Prostate gland (tissue), 2 donors: ENCODE data around the gene EPB41L4A. TPM values are rescaled to one million over a fixed set of nuclear protein-coding genes. Genes with fewer than 3 reads are reported as not detected.

Experiments used
- DNase-seq: peaks from one replicate; pipeline ENCODE4 v3.0.0-alpha.2; 2019; ENCODE audit warnings: low spot score
- H3K27ac ChIP-seq, 2 donors: fragments of 200-600 bp; sonication (generic); 2 replicates each; pipeline ENCODE4 v1.5.1; 2017 to 2019
- H3K27me3 ChIP-seq: fragments of 200-600 bp; sonication (generic); replicated peaks from 2 replicates; pipeline ENCODE4 v1.5.1; 2019; ENCODE audit not compliant: insufficient read depth
- H3K36me3 ChIP-seq, 2 donors: fragments of 200-600 bp; sonication (generic); 1 replicate in 1 of 2; 2 replicates in 1 of 2; pipeline versions ENCODE4 v1.5.1 to v1.8.1; 2017 to 2019
- H3K4me1 ChIP-seq: fragments of 200-600 bp; sonication (generic); replicated peaks from 2 replicates; pipeline ENCODE4 v1.5.1; 2019
- H3K4me3 ChIP-seq, 2 donors: fragments of 200-600 bp; sonication (generic); 2 replicates each; pipeline ENCODE4 v1.5.1; 2017 to 2019
- H3K9me3 ChIP-seq: fragments of 200-600 bp; sonication (generic); 2 replicates; pipeline ENCODE4 v1.5.1; 2017
- POLR2A ChIP-seq: fragments of 450-650 bp; IDR thresholded peaks from one replicate; pipeline ENCODE4 v1.6.1; 2016; ENCODE audit warnings: antibody characterized with exemption, mild to moderate bottlenecking
- POLR2AphosphoS5 ChIP-seq: sonication (generic); formaldehyde crosslinking; IDR thresholded peaks from one replicate; pipeline ENCODE4 v1.6.1; 2017; ENCODE audit warnings: antibody characterized with exemption
- WGBS: methylation state at CpG from one replicate; pipeline ENCODE4 v1.1.5; 2018; 5-methylcytosine and 5-hydroxymethylcytosine counted together
- intact Hi-C: fragments of 100-400 bp; cut with DNase I; formaldehyde crosslinking; loops from one replicate; pipeline ENCODE4 v1.14.2; 2022
- total RNA-seq, 2 donors: library from RNA; depleted of rRNA; stranded (reverse); fragments of >200 nt; gene quantifications; one replicate each; pipeline ENCODE4 v1.1.0, GENCODE V29; 2016
- TF ChIP-seq, protein P1 (sequence below), 4 experiments: fragments of 200-600 bp in 2 of 4; fragments of 450-650 bp in 2 of 4; sonication (generic) in 2 of 4; IDR thresholded peaks; 1 replicate in 3 of 4; 2 replicates in 1 of 4; pipeline ENCODE4 v1.5.1; 2016 to 2019; ENCODE audit warnings: antibody characterized with exemption in 4 of 4, mild to moderate bottlenecking in 2 of 4, moderate library complexity in 2 of 4

EPB41L4A gene
- total RNA-seq, 2 donors from 2014 or later = 23.0 to 37.5 TPM

GRCh38 chr5:112382886-112383285 is 36.2 kb downstream of the EPB41L4A start:
- no peak for DNase-seq
- intact Hi-C loops = no loop called here
- WGBS = 57% methylated on average over 2 of the region's 2 CpGs
- Histone ChIP-seq H3K27me3 (no peaks in the 10 kb centered on the region), H3K9me3 (no peaks in the 10 kb centered on the region), H3K27ac (no peak overlapping the region), H3K4me1 (no peaks in the 10 kb centered on the region), H3K4me3 (no peak overlapping the region), H3K36me3 (no peaks in the 10 kb centered on the region)
- TF ChIP-seq, protein P1, sequence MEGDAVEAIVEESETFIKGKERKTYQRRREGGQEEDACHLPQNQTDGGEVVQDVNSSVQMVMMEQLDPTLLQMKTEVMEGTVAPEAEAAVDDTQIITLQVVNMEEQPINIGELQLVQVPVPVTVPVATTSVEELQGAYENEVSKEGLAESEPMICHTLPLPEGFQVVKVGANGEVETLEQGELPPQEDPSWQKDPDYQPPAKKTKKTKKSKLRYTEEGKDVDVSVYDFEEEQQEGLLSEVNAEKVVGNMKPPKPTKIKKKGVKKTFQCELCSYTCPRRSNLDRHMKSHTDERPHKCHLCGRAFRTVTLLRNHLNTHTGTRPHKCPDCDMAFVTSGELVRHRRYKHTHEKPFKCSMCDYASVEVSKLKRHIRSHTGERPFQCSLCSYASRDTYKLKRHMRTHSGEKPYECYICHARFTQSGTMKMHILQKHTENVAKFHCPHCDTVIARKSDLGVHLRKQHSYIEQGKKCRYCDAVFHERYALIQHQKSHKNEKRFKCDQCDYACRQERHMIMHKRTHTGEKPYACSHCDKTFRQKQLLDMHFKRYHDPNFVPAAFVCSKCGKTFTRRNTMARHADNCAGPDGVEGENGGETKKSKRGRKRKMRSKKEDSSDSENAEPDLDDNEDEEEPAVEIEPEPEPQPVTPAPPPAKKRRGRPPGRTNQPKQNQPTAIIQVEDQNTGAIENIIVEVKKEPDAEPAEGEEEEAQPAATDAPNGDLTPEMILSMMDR (IDR thresholded peaks at IDR 0.05) = no peak
- TF ChIP-seq POLR2AphosphoS5 (no peak), POLR2A (no peak)

- Histone ChIP-seq H3K4me3 (no peak overlapping the region), H3K27me3 (no peaks in the 10 kb centered on the region)
- intact Hi-C loops = no loop called here
Observed at GRCh38 chr5:112381521-112381920, 37.6 kb downstream of the EPB41L4A start.

DNA sequence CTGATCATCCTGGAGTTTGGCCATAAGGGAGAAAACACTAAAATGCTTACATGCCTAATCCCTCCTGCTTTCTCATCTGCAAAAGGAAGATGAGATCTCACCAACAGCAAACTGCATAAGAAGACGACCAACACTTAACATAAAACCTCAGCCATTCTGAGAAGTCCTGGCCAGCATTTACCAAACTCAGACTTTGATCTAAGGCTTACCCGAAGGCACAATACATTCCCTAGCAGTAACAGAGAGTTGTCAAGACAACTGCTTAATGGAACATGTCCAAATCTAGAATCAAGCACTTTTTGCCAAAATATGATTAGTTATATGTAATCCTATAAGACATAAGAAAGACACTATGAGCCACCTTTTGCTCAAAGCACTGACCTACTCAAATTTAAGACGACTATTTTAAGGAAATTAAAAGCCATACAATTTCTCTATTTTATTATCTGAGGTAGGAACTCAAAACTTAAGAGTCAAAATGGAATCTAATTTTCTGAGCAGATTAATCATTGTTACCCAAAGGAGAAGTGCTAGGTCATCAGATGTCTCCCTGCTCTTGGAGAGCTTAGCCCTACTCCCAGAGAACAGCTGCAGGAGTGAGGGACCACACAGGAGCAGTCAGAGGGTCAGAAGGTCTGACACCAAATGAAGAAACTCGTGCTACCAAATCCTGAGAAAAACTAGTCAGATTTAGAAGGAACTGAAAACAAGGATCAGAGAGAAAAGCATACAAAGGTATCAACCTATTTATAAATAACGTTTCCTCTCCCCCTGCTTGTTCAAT is 39.3 kb downstream of the EPB41L4A start:
- H3K4me1 ChIP-seq = no peaks in the 10 kb centered on the region
- H3K27me3 ChIP-seq = no peaks in the 10 kb centered on the region
- H3K36me3 ChIP-seq = no peaks in the 10 kb centered on the region
- H3K9me3 ChIP-seq = no peaks in the 10 kb centered on the region
- H3K27ac ChIP-seq = no peak overlapping the region
- 57% methylated on average over 5 of the region's 5 CpGs for WGBS
- H3K4me3 ChIP-seq = no peak overlapping the region
- no peak for DNase-seq
- TF ChIP-seq POLR2A (no peak), POLR2AphosphoS5 (no peak)
- TF ChIP-seq, protein P1 (IDR thresholded peaks at IDR 0.05) = no peak
- intact Hi-C loops = no loop called here

More at GRCh38 chr5:112381521-112381920, 37.6 kb downstream of the EPB41L4A start:
- WGBS = 96% methylated on average over 3 of the region's 3 CpGs
- no peaks in the 10 kb centered on the region for H3K4me1 ChIP-seq
- no peaks in the 10 kb centered on the region for H3K36me3 ChIP-seq
- no peak for DNase-seq
- H3K9me3 ChIP-seq = no peaks in the 10 kb centered on the region
- no peak overlapping the region for H3K27ac ChIP-seq
- TF ChIP-seq POLR2A (no peak), POLR2AphosphoS5 (no peak)
- TF ChIP-seq, protein P1 (IDR thresholded peaks at IDR 0.05) = no peak

DNA sequence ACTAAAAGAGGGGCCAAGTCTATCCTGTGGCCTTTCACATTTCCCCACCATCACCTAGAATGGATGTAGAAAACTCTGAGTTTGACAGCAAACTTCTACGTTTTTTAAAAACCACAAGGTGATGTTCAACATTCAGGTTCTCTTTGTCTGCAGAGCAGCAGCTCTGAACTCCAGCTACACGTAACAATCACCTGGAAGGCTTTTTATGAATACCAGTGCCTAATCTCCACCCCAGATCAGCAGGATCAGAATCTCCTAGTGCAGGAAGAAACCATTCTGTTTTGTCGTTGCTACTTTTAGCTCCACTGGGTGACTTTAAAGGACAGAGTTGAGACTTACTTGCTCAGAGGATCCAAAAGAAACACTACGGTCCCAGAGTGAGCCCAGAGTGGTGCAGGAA is 44.3 kb downstream of the EPB41L4A start:
- no peaks in the 10 kb centered on the region for H3K4me1 ChIP-seq
- intact Hi-C loops = no loop called here
- no peak for DNase-seq
- no peaks in the 10 kb centered on the region for H3K9me3 ChIP-seq
- H3K27me3 ChIP-seq = no peaks in the 10 kb centered on the region
- no peak overlapping the region for H3K27ac ChIP-seq
- H3K4me3 ChIP-seq = no peak overlapping the region
- WGBS = 66% methylated on average over 4 of the region's 4 CpGs
- TF ChIP-seq POLR2A (no peak), POLR2AphosphoS5 (no peak)
- TF ChIP-seq, protein P1 (IDR thresholded peaks at IDR 0.05) = no peak
- H3K36me3 ChIP-seq = no peaks in the 10 kb centered on the region

- no peak overlapping the region for H3K27ac ChIP-seq
- 83% methylated on average over 5 of the region's 5 CpGs for WGBS
- no peaks in the 10 kb centered on the region for H3K36me3 ChIP-seq
- no peaks in the 10 kb centered on the region for H3K9me3 ChIP-seq
- no peaks in the 10 kb centered on the region for H3K4me1 ChIP-seq
- intact Hi-C loops = no loop called here
- H3K27me3 ChIP-seq = no peaks in the 10 kb centered on the region
- no peak for DNase-seq
- H3K4me3 ChIP-seq = no peak overlapping the region
- no peak for TF ChIP-seq POLR2AphosphoS5
- no peak for TF ChIP-seq POLR2A
- TF ChIP-seq, protein P1 (IDR thresholded peaks at IDR 0.05) = no peak
Observed at GRCh38 chr5:112374356-112374755, 44.7 kb downstream of the EPB41L4A start.
